Activated naive CD8-positive, alpha-beta T cell treated with anti-CD3 and anti-CD28 coated beads, Interleukin-2, amount 50 U/mL, for 24 hours (primary cell): ENCODE data around the gene PTPRN2.

Source experiments
- ATAC-seq: fragments of 150-1000 bp; cut with Tn5 transposase; one replicate; pipeline ENCODE4 v1.10.0; 2021
- DNase-seq: peaks from one replicate; pipeline ENCODE4 v3.0.0; 2021
- H3K27ac Mint-ChIP-seq: one replicate; pipeline ENCODE4 v1.8.0; 2021; ENCODE audit warnings: mild to moderate bottlenecking, mixed read lengths
- H3K27me3 Mint-ChIP-seq: one replicate; pipeline ENCODE4 v1.8.0; 2021; ENCODE audit warnings: mixed read lengths
- H3K36me3 Mint-ChIP-seq: one replicate; pipeline ENCODE4 v1.8.0; 2021; ENCODE audit warnings: low read depth, mixed read lengths
- H3K4me1 Mint-ChIP-seq: one replicate; pipeline ENCODE4 v1.8.0; 2021; ENCODE audit warnings: mixed read lengths
- H3K4me3 Mint-ChIP-seq: one replicate; pipeline ENCODE4 v1.8.0; 2021; ENCODE audit warnings: mild to moderate bottlenecking, moderate library complexity, mixed read lengths
- H3K9me3 Mint-ChIP-seq: one replicate; pipeline ENCODE4 v1.8.0; 2021; ENCODE audit warnings: mixed read lengths

PTPRN2 gene

DNA sequence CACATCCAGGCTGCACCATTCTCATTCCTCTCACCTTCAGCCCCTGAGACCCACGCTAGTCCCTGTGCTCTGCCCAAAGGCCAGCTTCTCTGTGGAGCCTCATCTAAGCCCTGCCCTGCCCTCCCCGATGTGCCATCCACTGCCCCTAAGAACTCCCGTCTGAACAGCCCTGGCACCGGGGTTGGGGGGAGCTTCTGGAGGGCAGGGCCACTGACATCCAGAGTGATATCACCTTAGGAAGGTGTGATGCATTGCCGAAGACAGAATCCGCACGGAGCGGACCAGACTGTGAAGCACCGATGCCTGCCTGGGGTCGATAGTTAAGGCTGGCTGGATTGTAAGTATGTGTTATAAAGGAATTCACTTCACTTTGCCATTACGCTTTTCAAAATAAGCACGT is 511.0 kb downstream of the PTPRN2 start:
- DNase-seq = no peak
- no peak overlapping the region for H3K4me3 Mint-ChIP-seq
- no peaks in the 10 kb centered on the region for H3K36me3 Mint-ChIP-seq
- H3K4me1 Mint-ChIP-seq = no peaks in the 10 kb centered on the region
- no peak for ATAC-seq
- H3K27me3 Mint-ChIP-seq = no peaks in the 10 kb centered on the region
- no peaks in the 10 kb centered on the region for H3K9me3 Mint-ChIP-seq
- H3K27ac Mint-ChIP-seq = no peak overlapping the region

DNA sequence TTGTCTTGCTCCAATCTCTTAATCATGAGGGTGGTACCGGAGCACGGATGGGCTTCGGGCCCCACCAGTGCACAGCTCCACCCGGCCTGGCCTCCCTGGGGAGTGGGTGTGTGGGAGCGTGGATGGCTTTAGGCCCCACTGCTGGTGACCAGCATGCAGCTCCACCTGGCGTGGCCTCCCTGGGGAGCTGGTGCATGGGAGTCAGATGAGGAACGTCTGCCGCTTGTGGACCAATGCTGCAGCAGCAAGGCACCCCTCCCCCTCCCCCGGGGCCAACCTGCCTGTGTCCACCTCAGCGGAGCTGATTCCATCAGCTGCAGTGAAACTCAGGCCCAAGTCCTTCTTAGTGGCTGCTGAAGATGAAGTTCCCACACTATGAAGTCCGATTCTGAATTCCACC is 511.4 kb downstream of the PTPRN2 start:
- H3K4me1 Mint-ChIP-seq = no peaks in the 10 kb centered on the region
- no peaks in the 10 kb centered on the region for H3K27me3 Mint-ChIP-seq
- no peak overlapping the region for H3K4me3 Mint-ChIP-seq
- no peak overlapping the region for H3K27ac Mint-ChIP-seq
- no peak for ATAC-seq
- no peak for DNase-seq
- no peaks in the 10 kb centered on the region for H3K36me3 Mint-ChIP-seq
- no peaks in the 10 kb centered on the region for H3K9me3 Mint-ChIP-seq

DNA sequence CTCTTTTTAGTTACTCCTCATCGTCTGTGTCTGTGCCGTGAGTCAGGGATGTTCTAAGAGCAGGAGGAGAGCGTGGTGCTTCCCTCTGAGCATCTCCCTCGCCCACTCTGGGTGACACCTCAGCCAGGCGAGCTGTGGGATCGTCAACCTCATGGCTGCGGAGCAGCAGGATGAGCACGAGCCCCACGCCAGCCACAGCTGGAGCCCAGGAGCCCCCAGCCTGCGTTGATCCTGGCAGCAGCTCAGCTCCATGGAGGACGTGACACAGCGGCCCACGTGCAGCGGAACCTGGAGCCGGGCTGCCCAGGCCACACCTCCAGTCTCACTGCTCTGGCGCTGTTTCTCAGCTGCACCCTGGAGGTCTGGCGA is 512.0 kb downstream of the PTPRN2 start:
- Mint-ChIP-seq H3K27ac (no peak overlapping the region), H3K27me3 (no peaks in the 10 kb centered on the region), H3K4me1 (no peaks in the 10 kb centered on the region), H3K36me3 (no peaks in the 10 kb centered on the region), H3K4me3 (no peak overlapping the region), H3K9me3 (no peaks in the 10 kb centered on the region)
- ATAC-seq (no peak), DNase-seq (no peak)

DNA sequence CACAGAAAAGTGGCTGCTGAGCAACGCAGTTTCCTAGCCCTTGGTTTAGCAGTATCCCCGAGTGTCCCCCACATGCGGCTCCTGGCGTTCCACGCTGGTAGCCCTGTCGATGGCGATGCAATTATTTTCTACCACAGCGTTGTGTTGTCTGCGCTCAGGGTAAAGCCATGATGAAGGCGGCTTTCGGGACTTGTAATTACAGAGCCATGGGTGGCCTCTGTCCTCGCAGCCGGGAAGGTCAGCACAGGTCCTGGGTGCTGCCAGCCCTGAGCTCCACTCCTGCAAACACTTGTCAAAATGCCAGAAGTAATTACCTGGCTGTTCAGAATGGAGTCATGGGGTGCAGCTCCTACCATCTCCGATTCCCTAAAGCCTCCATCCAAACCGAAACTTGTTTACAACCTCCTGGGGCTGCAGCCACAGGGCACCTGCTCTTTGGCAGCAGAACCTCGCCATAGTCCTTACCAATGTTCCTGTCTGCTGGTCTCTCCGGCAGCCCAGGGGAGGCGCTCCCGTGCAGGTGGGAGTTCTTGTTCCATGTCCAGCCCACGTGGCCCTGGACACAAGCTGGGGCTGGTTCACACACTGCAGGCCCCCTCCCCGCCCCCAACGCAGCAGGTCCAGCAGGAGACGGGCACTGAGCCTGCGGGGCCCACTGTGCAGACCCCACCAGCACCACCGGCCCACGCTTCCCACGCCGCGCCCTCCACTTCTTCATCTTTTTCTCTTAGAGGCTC is 512.6 kb downstream of the PTPRN2 start:
- no peaks in the 10 kb centered on the region for H3K9me3 Mint-ChIP-seq
- no peak for ATAC-seq
- no peak overlapping the region for H3K4me3 Mint-ChIP-seq
- no peak for DNase-seq
- H3K36me3 Mint-ChIP-seq = no peaks in the 10 kb centered on the region
- H3K4me1 Mint-ChIP-seq = no peaks in the 10 kb centered on the region
- no peak overlapping the region for H3K27ac Mint-ChIP-seq
- no peaks in the 10 kb centered on the region for H3K27me3 Mint-ChIP-seq

DNA sequence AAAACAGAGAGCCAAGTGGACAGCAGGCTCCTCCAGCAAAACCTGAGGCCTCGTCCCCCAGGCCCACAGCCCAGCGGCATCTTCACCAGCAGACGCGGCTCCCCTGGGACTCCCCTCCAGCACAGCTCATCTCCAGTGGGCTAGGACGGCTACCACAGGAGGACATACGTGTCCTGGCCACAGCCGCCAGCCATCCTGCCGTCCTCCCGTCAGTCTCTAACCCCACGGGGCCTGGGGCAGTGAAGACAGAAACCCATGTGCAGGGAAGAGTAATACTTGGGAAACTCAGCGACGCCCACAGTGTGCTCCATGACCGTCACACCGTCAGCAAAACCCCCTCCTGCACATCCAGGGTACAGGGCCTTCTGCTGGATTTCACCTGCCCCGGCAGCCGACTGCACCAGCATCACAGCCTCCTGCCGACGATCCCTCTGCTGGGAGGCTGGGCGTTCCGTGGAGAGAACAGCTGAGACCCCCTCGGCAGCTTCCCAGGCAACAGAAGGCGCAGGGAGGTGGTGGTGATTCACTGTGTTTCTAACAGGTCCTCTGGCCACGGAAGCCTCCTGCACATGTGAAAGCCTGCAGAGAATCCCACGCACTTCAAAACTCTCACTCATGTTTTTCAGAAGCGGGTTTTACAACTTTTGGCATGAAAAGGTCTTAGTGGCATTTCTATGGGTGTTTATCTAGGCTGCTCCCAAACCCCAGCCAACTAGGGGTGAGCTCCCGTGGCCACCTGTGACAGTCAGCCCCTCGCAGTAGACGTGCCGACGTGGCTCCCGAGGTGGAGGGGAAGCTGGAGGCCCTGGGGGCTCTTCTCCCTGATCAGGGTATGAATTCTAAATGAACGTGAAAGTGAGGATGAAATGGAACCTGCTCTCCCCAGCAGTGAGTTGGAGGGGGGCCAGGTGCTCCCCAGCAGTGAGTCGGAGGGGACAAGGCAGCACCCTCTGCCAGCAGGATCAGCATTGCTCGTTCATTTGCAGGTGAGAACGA is 513.5 kb downstream of the PTPRN2 start:
- Mint-ChIP-seq H3K36me3 (no peaks in the 10 kb centered on the region), H3K4me1 (no peaks in the 10 kb centered on the region), H3K27ac (no peak overlapping the region), H3K9me3 (no peaks in the 10 kb centered on the region), H3K4me3 (no peak overlapping the region), H3K27me3 (no peaks in the 10 kb centered on the region)
- no peak for ATAC-seq
- DNase-seq = no peak

DNA sequence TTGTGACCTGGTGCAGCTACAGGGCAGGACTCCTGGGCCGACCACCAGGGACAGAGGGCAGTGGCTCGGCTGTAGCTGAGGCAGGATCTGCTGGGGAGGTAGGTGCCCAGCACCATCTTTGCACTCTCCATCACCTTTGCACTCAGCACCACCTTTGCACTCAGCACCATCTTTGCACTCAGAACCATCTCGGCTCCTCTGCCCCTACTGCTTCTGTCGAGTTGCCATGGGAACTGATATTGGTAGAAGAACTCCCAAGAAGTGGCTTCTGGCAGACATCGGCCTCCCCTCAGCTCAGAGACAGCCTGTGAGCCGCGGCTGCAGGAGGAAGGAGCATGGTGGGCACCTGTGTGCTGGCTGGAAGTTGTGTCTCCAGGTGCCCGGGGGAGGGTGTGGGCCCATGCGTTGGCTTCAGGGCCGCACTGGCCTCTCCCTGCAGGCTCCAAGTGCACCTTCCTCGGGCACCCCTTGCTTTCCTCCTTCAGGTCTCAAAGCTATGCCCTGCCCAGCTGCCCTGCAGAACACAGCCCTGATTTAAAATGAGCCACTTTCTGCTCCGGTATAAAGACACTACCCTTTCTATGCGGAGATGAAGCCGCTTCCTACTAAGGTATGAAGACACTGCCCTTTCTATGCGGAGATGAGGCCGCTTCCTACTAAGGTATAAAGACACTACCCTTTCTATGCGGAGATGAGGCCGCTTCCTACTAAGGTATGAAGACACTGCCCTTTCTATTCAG is 514.5 kb downstream of the PTPRN2 start:
- no peaks in the 10 kb centered on the region for H3K36me3 Mint-ChIP-seq
- DNase-seq (no peak), ATAC-seq (no peak)
- no peaks in the 10 kb centered on the region for H3K27me3 Mint-ChIP-seq
- H3K9me3 Mint-ChIP-seq = no peaks in the 10 kb centered on the region
- H3K4me1 Mint-ChIP-seq = no peaks in the 10 kb centered on the region
- H3K4me3 Mint-ChIP-seq = no peak overlapping the region
- no peak overlapping the region for H3K27ac Mint-ChIP-seq

DNA sequence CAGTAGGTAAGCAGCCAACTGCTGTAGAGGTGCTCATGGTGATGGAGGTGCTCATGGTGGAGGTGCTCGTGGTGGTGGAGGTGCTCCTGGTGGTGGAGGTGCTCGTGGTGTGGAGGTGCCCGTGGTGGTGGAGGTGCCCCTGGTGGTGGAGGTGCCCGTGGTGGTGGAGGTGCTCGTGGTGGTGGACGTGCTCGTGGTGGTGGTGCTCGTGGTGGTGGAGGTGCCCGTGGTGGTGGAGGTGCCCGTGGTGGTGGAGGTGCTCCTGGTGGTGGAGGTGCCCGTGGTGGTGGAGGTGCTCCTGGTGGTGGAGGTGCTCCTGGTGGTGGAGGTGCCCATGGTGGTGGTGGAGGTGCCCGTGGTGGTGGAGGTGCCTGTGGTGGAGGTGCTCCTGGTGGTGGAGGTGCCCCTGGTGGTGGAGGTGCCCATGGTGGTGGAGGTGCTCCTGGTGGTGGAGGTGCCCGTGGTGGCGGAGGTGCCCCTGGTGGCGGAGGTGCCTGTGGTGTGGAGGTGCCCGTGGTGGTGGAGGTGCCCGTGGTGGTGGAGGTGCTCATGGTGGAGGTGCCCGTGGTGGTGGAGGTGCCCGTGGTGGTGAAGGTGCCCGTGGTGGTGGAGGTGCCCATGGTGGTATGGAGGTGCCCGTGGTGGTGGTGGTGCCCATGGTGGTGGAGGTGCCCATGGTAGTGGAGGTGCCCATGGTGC is 517.3 kb downstream of the PTPRN2 start:
- no peak for ATAC-seq
- no peaks in the 10 kb centered on the region for H3K9me3 Mint-ChIP-seq
- no peak overlapping the region for H3K4me3 Mint-ChIP-seq
- no peak for DNase-seq
- H3K4me1 Mint-ChIP-seq = no peaks in the 10 kb centered on the region
- H3K27ac Mint-ChIP-seq = no peak overlapping the region
- no peaks in the 10 kb centered on the region for H3K27me3 Mint-ChIP-seq
- H3K36me3 Mint-ChIP-seq = no peaks in the 10 kb centered on the region

DNA sequence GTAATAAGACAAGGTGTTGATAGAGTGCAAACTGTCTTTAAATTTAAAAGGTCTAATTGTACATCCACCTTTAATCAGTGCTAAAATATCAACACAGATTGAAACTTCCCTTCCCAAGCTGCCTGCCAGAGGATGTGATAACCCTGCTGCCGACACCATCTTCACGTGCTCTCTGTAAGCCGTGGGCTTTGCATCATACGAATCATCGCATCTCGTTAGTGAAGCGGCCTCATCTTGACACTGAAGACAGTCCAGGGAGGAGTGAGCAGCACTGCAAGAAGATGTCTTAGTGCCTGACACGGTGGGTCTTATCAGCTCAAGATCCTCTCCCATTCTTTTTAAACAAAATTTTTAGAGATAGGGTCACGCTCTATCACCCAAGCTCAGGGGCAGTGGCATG is 518.8 kb downstream of the PTPRN2 start:
- H3K27me3 Mint-ChIP-seq = peaks cover 3% of the 10 kb centered on the region
- H3K9me3 Mint-ChIP-seq = no peaks in the 10 kb centered on the region
- no peaks in the 10 kb centered on the region for H3K36me3 Mint-ChIP-seq
- H3K4me1 Mint-ChIP-seq = no peaks in the 10 kb centered on the region
- DNase-seq (no peak), ATAC-seq (no peak)
- no peak overlapping the region for H3K27ac Mint-ChIP-seq
- H3K4me3 Mint-ChIP-seq = no peak overlapping the region

DNA sequence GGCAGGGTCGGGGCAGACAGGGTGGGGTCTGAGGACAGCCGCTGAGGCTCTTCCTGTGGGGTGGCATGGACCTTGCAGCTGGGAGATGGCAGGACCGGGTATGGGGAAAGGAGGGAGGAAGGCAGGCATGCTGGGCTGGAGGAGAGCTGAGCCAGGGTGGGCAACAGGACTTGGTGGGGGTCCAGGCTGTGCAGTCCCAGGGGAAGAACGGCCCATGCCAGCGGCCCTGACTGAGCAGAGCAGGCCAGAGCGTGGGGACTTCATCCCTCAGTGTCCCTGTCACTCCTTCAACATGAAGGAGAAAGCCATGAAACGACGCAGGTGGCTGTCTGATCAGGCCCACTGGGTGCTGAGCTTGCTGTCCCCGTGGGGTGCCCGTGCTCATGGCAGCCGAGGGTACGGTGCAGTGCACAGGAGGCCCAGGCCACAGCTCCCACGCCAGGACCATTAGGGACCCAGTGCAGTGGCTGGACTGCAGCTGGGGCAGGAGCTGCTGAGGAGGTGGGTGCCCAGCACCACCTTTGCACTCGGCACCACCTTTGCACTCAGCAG is 519.6 kb downstream of the PTPRN2 start:
- H3K27me3 Mint-ChIP-seq = peaks cover 3% of the 10 kb centered on the region
- no peaks in the 10 kb centered on the region for H3K4me1 Mint-ChIP-seq
- H3K4me3 Mint-ChIP-seq = no peak overlapping the region
- H3K27ac Mint-ChIP-seq = no peak overlapping the region
- DNase-seq (no peak), ATAC-seq (no peak)
- no peaks in the 10 kb centered on the region for H3K36me3 Mint-ChIP-seq
- H3K9me3 Mint-ChIP-seq = no peaks in the 10 kb centered on the region

DNA sequence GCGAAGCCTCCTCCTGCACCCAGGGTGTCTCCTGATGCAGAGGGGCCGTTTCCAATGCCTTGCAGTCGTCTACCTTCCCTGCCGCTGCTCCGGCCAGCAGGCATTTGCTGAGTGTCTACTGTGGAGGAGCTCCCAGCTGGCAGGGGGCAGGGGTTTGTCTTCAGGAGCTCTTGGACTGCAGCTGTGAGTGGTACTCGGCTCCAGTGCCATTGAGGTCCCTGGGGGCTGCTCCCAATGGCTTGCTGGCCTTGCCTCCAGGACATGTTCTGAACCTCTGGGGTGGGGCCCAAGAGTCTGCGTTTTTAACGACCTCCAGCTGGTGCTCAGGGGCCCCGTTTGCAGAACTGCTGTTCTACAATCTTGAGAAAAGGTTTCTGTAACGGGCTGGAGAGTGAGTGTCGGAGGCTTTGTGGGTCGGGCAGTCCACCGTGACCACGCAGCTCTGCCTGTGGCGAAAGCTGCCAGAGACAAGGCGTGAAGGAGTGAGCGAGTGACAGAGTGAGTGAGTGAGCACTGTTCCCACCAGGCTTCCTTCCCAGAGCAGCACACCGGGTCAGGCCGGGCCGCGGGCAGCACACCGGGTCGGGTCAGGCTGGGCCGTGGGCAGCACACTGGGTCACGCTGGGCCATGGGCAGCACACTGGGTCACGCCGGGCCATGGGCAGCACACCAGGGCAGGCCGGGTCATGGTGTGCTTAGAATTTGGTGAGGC is 520.2 kb downstream of the PTPRN2 start:
- Mint-ChIP-seq H3K9me3 (no peaks in the 10 kb centered on the region), H3K4me3 (no peak overlapping the region), H3K27me3 (peaks cover 3% of the 10 kb centered on the region), H3K27ac (no peak overlapping the region), H3K4me1 (no peaks in the 10 kb centered on the region), H3K36me3 (no peaks in the 10 kb centered on the region)
- no peak for DNase-seq
- no peak for ATAC-seq

DNA sequence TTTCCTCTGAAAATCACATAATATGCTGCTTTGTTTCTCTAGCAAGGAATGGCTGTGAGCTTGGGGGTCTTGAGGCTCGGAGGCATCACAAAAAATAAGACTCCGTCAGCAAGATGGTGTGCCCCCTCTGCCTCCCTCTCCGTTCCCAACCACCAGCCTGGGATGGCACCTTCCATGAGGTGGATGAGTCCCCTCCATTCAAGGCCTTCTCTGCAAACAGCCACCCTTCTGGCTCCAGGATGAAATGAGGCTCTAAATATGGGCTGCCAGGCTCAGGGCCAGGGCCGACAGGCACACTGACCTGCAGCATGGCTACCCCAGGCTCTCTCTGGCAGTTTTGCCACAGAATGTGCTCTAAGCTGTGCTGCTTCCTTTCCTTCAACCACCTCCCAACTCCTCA is 521.5 kb downstream of the PTPRN2 start:
- DNase-seq (no peak), ATAC-seq (no peak)
- no peaks in the 10 kb centered on the region for H3K4me1 Mint-ChIP-seq
- no peak overlapping the region for H3K4me3 Mint-ChIP-seq
- peaks cover 3% of the 10 kb centered on the region for H3K27me3 Mint-ChIP-seq
- H3K36me3 Mint-ChIP-seq = no peaks in the 10 kb centered on the region
- no peaks in the 10 kb centered on the region for H3K9me3 Mint-ChIP-seq
- no peak overlapping the region for H3K27ac Mint-ChIP-seq

DNA sequence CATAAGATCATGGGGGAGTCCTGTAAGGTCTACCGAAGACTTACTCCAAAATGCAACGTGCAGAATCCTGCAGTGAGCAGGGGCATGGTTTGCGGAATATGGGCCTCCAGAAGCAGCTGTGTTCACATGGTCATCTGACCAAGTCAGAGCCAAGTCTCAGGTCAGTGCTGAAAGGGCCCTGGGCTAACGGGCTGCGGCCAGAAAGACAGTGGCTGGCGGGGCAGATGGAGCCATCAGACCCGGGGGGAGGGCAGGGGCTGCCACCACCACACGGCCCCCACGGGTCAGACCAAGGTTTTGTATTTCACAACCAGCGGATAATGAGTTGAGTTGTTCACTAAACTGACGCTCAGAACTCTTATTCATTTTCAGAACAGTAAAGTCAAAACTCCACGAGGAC is 522.3 kb downstream of the PTPRN2 start:
- Mint-ChIP-seq H3K4me3 (no peak overlapping the region), H3K36me3 (no peaks in the 10 kb centered on the region), H3K9me3 (no peaks in the 10 kb centered on the region), H3K27me3 (peaks cover 3% of the 10 kb centered on the region), H3K4me1 (no peaks in the 10 kb centered on the region), H3K27ac (no peak overlapping the region)
- DNase-seq (no peak), ATAC-seq (no peak)

DNA sequence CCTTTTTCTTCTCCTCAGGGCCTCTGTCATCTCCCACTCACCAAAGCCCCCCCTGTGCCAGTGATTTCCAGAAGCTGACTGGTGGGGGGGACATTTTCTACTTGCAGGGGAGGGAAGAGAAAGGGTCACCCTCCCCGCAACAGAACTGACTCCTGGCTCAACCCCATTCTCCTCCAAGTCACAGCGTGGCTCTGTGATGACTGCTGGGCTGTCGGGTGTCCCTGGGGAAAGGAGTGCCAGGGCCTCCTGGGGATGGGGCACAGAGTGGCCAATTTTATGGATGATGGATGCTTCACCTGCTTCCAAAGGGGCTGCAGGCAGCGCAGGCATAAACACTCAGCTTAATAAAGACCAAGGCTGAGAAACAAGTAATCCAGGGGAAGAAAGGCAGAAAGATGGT is 523.0 kb downstream of the PTPRN2 start:
- H3K4me3 Mint-ChIP-seq = no peak overlapping the region
- no peak for DNase-seq
- no peak overlapping the region for H3K27ac Mint-ChIP-seq
- no peaks in the 10 kb centered on the region for H3K4me1 Mint-ChIP-seq
- H3K27me3 Mint-ChIP-seq = peaks cover 3% of the 10 kb centered on the region
- no peak for ATAC-seq
- H3K9me3 Mint-ChIP-seq = no peaks in the 10 kb centered on the region
- no peaks in the 10 kb centered on the region for H3K36me3 Mint-ChIP-seq
